BLaER1 (cell line): ENCODE data around the gene CPLANE2.
"Not testable (repeated sequence)": the region's sequence is repeated elsewhere in the genome, so short reads cannot be mapped to it uniquely, and the experiment has no call there.

Experiments used
- H3K27ac ChIP-seq: shearing (Covaris generic); formaldehyde crosslinking; 2 replicates; pipeline ENCODE4 v1.8.1; 2022
- H3K27me3 ChIP-seq: shearing (Covaris generic); formaldehyde crosslinking; 2 replicates; pipeline ENCODE4 v1.8.1; 2022
- H3K36me3 ChIP-seq: shearing (Covaris generic); formaldehyde crosslinking; 2 replicates; pipeline ENCODE4 v1.8.1; 2022
- H3K4me1 ChIP-seq: shearing (Covaris generic); formaldehyde crosslinking; 2 replicates; pipeline ENCODE4 v1.8.1; 2022
- H3K4me2 ChIP-seq: shearing (Covaris generic); formaldehyde crosslinking; 2 replicates; pipeline ENCODE4 v1.8.1; 2022
- H3K4me3 ChIP-seq: shearing (Covaris generic); formaldehyde crosslinking; 2 replicates; pipeline ENCODE4 v1.8.1; 2022
- H3K9ac ChIP-seq: shearing (Covaris generic); formaldehyde crosslinking; 2 replicates; pipeline ENCODE4 v1.8.1; 2022
- H3K9me3 ChIP-seq: shearing (Covaris generic); formaldehyde crosslinking; 2 replicates; pipeline ENCODE4 v1.8.1; 2022
- H4K20me1 ChIP-seq: shearing (Covaris generic); formaldehyde crosslinking; 2 replicates; pipeline ENCODE4 v1.8.1; 2022
- Cebpa-rat ChIP-seq: shearing (Covaris generic); IDR thresholded peaks from 2 replicates; pipeline ENCODE4 v1.8.1; 2022

Gene CPLANE2

DNA sequence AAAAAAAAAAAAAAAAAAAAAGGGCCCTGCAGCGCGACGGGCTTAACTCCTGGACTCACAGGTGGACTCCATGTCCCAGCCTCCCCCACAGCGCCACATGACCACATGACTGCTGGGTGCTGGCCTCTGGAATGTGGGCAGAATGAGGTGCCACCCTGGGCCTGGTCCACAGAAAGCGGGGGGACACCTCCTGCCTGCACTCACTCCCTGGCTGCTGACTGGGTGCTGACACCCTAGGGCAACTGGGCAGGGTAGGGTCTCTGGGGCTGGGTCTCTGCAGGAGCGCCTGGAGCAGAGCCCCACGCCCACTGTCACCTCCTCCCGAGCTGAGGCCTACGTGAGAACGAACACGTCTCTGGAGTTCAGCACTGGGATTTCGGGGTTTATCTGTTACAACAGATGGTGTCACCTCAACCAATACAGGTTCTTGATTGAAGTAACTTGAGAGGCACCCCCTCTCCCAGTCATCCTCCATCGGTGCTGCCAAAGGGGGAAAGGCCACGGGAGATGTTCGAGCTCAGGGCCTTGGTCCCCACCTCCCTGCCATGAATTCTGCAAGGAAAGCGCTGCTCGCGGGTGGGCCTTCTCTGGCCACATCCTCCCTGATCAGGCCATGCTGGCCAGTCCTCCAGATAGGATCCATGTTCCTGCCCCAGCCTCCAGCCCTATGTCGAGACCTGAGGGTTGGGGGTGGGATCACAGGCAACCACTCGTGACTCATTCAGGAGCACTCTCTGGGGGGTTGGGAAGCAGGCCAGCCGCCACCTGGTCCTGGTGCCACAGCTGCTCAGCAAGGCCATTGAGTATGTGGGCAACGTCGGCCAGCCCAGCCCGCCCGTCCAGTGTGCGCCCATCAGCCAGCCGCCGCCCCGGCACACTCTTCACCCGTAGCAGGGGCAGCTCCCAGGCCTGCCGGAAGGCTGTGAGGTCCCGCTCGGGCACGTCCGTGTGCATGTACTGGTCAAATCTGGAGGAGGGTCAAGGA is 5.4 kb downstream of the CPLANE2 start:
- H4K20me1 ChIP-seq, result no peaks in the 10 kb centered on the region
- H3K4me2 ChIP-seq, result no peak overlapping the region
- peaks cover 40% of the 10 kb centered on the region for H3K4me1 ChIP-seq
- peaks cover 12% of the 10 kb centered on the region for H3K9me3 ChIP-seq
- no peaks in the 10 kb centered on the region for H3K27me3 ChIP-seq
- TF ChIP-seq Cebpa-rat, result no peak
- H3K27ac ChIP-seq, result no peak overlapping the region
- H3K9ac ChIP-seq, result no peak overlapping the region
- H3K4me3 ChIP-seq, result no peak overlapping the region
- H3K36me3 ChIP-seq, result peaks cover 24% of the 10 kb centered on the region; the same call in 1 of the 2 replicates

DNA sequence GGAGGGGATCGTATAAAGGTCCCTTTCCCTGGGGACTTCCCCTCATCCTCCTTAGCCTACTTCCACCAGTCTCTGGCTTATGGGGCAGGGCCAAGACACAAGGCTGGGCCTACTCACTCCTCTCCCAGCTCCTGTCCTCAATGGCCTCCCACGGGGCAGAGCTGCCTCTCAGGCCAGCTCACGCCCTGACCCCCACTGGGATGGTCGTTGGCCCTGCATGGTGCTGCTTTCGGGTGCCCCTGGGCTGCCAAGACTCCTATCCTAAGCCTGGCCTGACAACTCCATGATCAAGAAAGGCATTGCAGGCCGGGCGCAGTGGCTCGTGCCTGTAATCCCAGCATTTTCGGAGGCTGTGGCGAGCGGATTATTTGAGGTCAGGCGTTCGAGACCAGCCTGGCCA is 6.2 kb downstream of the CPLANE2 start:
- Histone ChIP-seq H3K4me3 (no peak overlapping the region), H3K36me3 (peaks cover 30% of the 10 kb centered on the region; the same call in 1 of the 2 replicates), H3K9me3 (peaks cover 21% of the 10 kb centered on the region), H3K27me3 (no peaks in the 10 kb centered on the region), H3K27ac (no peak overlapping the region), H4K20me1 (no peaks in the 10 kb centered on the region), H3K4me1 (peaks cover 31% of the 10 kb centered on the region), H3K4me2 (peak overlapping the region; percentile 88), H3K9ac (0 out of 2 replicates have a peak overlapping the region, but pooled peaks have one; percentile 27)
- TF ChIP-seq Cebpa-rat, result no peak

DNA sequence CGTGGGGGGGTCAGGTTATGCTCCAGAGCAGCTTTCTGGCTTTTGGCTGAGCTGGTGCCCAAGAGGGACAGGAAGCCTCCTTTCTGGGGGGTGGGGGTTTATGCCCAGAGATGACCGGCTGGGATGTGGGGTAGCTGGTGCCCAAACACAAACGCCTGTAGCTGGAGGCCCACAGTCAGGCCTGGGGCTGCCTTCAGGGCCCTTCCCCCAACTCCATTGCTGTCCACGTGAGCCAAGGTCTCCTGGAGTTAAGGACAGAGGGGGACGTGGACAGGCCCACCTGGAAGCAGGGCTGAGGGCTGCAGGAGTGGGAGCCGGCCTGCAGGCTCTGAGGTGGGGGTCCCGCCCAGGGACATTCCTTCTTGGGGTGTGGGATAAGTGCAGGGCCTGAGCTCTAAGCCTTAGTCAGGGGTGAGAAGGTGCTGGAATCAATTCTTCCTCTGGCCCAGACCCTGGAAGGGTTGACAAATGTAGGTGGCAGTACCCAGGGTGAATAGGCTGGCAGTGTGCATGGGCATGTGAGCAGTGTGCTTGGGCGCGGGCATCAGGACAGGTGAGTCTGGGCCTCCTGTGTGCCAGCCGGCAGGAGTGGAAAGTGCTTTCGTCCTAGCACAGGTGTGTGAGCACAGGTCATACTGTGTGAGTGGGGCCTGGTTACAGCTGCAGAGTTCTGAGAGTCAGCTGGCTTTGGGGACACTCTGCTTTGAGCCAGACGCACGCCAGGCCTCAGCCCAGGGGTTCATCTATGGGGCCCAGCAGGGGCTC is 6.8 kb downstream of the CPLANE2 start:
- peak overlapping the region; percentile 88 for H3K4me2 ChIP-seq
- peak overlapping the region; percentile 27; the same call in 1 of the 2 replicates for H3K9ac ChIP-seq
- H3K4me1 ChIP-seq, result peaks cover 28% of the 10 kb centered on the region
- H3K36me3 ChIP-seq, result peaks cover 30% of the 10 kb centered on the region; the same call in 1 of the 2 replicates
- no peaks in the 10 kb centered on the region for H4K20me1 ChIP-seq
- peaks cover 21% of the 10 kb centered on the region for H3K9me3 ChIP-seq
- H3K4me3 ChIP-seq, result no peak overlapping the region
- no peak for TF ChIP-seq Cebpa-rat
- H3K27ac ChIP-seq, result peak overlapping the region; percentile 35; the same call in 1 of the 2 replicates
- H3K27me3 ChIP-seq, result no peaks in the 10 kb centered on the region

DNA sequence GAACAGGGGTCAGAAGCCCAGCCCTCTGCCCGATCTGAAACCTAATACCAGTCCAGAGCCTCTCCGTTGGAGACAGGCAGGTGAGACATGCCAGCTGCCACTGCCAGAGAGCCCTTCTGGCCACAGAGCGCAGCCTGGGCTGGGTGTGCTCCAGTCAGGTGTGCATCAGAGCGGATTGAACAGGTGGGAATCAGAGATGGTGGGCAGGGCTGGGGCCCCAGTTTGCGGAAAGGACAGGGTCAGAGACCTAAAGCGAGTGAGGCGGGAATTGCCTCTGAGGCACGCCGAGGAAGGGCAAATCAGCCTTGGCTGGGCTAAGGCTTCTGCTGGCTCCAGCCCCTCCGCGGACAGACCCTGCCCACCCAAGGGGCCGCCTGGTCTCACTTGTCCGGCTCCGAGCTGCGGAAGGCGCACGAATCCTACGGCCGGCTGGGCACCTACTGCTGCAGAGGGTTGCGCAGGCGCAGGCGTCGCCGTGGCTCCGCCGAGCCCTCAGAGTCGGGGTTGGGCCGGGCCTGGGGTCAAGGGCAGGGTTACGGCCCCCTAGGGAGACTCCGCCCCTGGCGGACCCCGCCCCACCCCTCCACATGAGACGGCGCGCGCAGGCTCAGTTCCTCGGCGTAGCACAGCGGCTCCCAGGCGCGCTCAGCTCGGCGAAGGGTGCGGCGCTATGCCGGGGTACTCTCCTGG is 10.3 kb downstream of the CPLANE2 start:
- Histone ChIP-seq H3K36me3 (peaks cover 21% of the 10 kb centered on the region; the same call in 1 of the 2 replicates), H3K9ac (no peak overlapping the region)

DNA sequence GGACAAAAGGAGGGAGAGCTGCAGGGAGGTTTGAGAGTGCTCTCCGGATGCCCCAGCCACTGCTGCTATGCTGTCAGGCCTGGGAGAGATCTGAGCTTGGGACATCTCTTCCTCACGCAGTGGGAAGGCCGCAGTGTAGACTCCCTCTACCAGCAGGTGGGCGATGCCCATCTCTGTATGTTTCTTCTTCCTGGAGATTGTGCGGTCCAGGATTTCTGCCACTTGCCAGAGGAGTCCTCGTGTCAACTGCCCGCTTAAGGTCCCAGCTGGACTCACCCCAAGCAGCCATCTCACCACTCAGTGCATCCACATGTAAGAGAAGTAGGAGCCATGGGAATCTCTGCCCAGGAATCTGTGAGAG is 10.9 kb downstream of the CPLANE2 start:
- Histone ChIP-seq H3K4me3 (no peak overlapping the region), H3K9me3 (peaks cover 21% of the 10 kb centered on the region), H3K9ac (no peak overlapping the region), H3K36me3 (0 out of 2 replicates have a peak, but pooled peaks cover 18% of the 10 kb centered on the region), H4K20me1 (no peaks in the 10 kb centered on the region), H3K27ac (no peak overlapping the region), H3K4me1 (peaks cover 28% of the 10 kb centered on the region), H3K27me3 (no peaks in the 10 kb centered on the region), H3K4me2 (no peak overlapping the region)
- no peak for TF ChIP-seq Cebpa-rat

More for the DNA sequence above, 10.3 kb downstream of the CPLANE2 start:
- Histone ChIP-seq H3K4me1 (peaks cover 28% of the 10 kb centered on the region), H3K27me3 (no peaks in the 10 kb centered on the region), H3K27ac (no peak overlapping the region), H4K20me1 (no peaks in the 10 kb centered on the region), H3K4me2 (no peak overlapping the region), H3K9me3 (peaks cover 21% of the 10 kb centered on the region), H3K4me3 (no peak overlapping the region)
- TF ChIP-seq Cebpa-rat, result no peak

DNA sequence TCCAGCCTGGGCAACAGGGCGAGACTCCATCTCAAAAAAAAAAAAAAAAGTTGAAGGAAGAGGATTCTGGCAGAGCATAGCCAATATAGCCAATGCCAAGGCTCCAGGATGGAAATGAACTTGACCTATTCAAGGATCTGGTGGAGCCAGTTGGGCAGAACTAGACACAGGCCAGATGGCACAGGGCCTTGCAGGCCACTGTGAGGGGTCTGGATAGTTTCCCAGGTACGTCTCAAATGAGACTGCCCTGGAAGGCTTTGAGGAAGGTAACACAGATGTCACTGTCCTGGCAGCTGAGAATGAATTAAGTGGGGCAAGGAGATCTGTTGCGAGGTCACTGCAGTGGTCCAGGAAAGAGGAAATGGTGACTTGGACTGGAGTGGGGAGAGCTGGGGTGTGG is 12.5 kb downstream of the CPLANE2 start:
- no peak overlapping the region for H3K9ac ChIP-seq
- no peaks in the 10 kb centered on the region for H3K27me3 ChIP-seq
- peaks cover 21% of the 10 kb centered on the region for H3K9me3 ChIP-seq
- H3K36me3 ChIP-seq, result 0 out of 2 replicates have a peak, but pooled peaks cover 18% of the 10 kb centered on the region
- H3K4me3 ChIP-seq, result no peak overlapping the region
- H4K20me1 ChIP-seq, result no peaks in the 10 kb centered on the region
- TF ChIP-seq Cebpa-rat, result no peak
- no peak overlapping the region for H3K27ac ChIP-seq
- no peak overlapping the region for H3K4me2 ChIP-seq
- H3K4me1 ChIP-seq, result peaks cover 19% of the 10 kb centered on the region

DNA sequence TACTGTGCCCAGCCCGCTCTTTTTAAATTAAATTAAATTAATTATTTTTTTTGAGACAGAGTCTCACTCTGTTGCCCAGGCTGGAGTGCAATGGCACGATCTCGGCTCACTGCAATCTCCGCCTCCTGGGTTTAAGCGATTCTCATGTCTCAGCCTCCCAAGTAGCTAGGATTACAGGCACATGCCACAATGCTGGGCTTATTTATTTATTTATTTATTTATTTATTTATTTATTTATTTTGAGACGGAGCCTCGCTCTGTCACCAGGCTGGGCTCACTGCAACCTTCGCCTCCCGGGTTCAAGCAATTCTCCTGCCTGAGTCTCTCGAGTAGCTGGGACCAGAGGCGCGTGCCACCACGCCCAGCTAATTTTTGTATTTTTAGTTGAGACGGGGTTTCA is 14.3 kb downstream of the CPLANE2 start:
- H3K27me3 ChIP-seq, H3K4me3 ChIP-seq, H3K9ac ChIP-seq, H4K20me1 ChIP-seq, H3K4me1 ChIP-seq, H3K27ac ChIP-seq, H3K4me2 ChIP-seq: not testable (repeated sequence)
- Histone ChIP-seq H3K9me3 (peaks cover 20% of the 10 kb centered on the region), H3K36me3 (0 out of 2 replicates have a peak, but pooled peaks cover 16% of the 10 kb centered on the region)

DNA sequence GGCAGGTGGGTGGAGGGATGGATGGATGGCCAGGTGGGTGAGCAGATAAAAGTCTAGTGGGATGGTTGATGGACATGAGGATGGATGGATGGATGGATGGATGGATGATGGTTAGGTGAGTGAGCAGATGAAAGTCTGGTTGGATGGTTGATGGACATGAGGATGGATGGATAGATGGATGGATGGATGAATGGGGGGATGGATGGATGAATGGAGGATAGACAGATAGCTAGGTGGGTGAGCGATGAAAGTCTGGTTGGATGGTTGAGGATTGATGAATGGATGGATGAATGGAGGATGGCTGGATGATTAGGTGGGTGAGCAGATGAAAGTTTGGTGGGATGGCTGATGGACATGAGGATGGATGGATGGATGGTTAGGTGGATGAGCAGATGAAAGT is 15.5 kb downstream of the CPLANE2 start:
- no peaks in the 10 kb centered on the region for H4K20me1 ChIP-seq
- no peak for TF ChIP-seq Cebpa-rat
- H3K4me3 ChIP-seq, result no peak overlapping the region
- H3K9me3 ChIP-seq, result peaks cover 8% of the 10 kb centered on the region
- 0 out of 2 replicates have a peak, but pooled peaks cover 5% of the 10 kb centered on the region for H3K36me3 ChIP-seq
- no peak overlapping the region for H3K27ac ChIP-seq
- H3K9ac ChIP-seq, result no peak overlapping the region
- no peaks in the 10 kb centered on the region for H3K27me3 ChIP-seq
- peaks cover 18% of the 10 kb centered on the region for H3K4me1 ChIP-seq
- H3K4me2 ChIP-seq, result no peak overlapping the region

DNA sequence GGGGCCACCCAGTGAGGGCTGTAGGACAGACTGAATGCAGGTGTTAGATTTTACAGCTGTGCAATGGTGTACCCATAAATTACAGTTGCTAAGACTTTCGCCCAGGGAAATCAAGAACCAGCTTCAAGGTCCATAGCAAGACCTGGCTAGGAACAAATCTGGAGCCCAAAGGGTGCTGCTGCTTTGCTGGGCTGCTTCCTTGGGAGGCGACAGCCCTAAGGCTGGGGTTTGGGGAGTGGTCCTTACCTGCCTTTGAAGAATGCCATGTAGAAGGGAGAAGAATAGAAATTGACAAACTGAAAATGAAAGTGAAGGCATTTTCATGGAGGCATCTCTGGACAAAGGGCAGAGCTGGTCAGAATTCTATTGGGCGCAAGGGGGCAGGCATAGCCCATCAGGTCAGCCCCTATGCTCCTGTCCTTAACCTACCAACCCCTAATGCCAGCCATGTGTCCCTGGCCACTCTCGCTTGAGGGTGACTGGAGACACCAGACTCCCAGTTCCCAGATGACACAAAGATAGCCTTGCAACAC is 16.9 kb downstream of the CPLANE2 start:
- Histone ChIP-seq H3K27ac (0 out of 2 replicates have a peak overlapping the region, but pooled peaks have one; percentile 22), H3K9me3 (no peaks in the 10 kb centered on the region), H3K27me3 (0 out of 2 replicates have a peak, but pooled peaks cover 5% of the 10 kb centered on the region), H3K4me3 (no peak overlapping the region), H3K36me3 (no peaks in the 10 kb centered on the region), H3K4me2 (peak overlapping the region; percentile 30), H4K20me1 (no peaks in the 10 kb centered on the region), H3K9ac (no peak overlapping the region), H3K4me1 (peaks cover 26% of the 10 kb centered on the region)
- TF ChIP-seq Cebpa-rat, result no peak
